Skin epidermis (tissue), 12 donors: ENCODE measurements around the gene INSR.
A peak's percentile ranks its signal among the peaks of the same experiment; 100 is the strongest.

Source experiments
- H3K27ac ChIP-seq, 21 experiments: fragments of 200-600 bp; sonication (generic) in 11 of 21; one replicate each; pipeline ENCODE4 v1.5.0; 2020; ENCODE audit warnings: mild to moderate bottlenecking in 3 of 21, inconsistent platforms in 2 of 21, moderate library complexity in 2 of 21
- H3K4me3 ChIP-seq, 7 experiments: fragments of 200-600 bp; sonication (generic) in 2 of 7; one replicate each; pipeline ENCODE4 v1.5.0; 2020; ENCODE audit warnings: inconsistent platforms in 2 of 7, mild to moderate bottlenecking in 2 of 7, moderate library complexity in 1 of 7

Gene INSR

DNA sequence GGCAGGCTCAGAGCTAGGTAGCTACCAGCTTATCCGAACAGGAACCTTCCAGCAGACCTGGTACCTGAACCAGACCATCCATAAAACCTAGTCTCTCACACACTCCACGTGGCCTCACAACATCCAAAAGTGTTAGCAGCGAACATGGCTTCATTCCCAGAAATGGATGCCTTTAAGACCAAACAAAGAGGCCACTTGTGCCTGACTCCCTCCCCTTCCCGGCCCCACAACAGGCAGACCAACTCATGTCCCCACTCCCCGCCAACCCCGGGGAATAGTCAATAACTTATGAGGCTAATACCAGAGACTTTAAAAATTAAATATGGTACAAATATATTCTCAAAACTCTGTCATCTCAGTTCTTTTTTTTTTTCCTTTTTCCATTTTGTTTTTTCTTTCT is 178.5 kb downstream of the INSR start:
- no peak overlapping the region for H3K4me3 ChIP-seq
- no peak overlapping the region for H3K27ac ChIP-seq

DNA sequence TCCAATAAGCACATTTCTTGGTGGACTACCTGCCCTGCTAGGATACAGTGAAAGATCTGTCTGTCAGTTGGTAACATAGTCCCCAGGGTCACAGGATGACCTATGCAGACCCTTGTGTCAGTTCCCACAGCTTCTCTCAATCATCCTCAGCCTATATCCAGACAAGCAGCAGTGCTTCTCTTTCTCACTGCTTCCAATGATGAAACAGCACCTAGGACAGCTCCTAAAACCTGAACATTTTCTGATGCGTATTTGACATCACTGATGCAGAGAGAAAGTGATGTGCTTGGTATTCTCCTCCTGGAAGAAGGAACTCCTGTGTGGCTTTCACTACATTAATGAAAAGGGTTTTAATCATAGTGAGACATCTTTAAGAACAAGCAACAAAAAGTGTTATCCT is 181.0 kb downstream of the INSR start:
- no peak overlapping the region for H3K4me3 ChIP-seq
- no peak overlapping the region for H3K27ac ChIP-seq

DNA sequence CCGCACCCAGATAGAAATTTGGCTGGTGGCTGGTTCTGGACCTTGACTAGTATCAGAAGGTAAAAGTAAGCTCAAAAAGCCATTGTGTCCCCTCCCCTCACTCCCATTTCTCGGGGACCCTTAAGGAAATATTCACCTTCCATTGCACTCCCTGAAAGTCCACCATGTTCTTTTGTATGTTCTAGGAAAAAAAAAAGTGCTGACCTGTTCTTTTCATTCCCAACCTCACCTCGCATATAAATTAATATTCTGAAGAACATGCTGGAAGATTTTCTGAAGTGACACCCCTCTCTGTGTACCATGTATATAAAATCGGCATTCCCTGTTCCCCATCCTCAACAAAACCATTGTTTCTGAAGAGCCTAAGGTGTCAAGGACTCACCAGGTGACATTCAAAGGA is 181.5 kb downstream of the INSR start:
- Histone ChIP-seq H3K27ac (no peak overlapping the region), H3K4me3 (no peak overlapping the region)

GRCh38 chr19:7109678-7110289 is 184.4 kb downstream of the INSR start:
- Histone ChIP-seq H3K4me3 (no peak overlapping the region), H3K27ac (no peak overlapping the region)

DNA sequence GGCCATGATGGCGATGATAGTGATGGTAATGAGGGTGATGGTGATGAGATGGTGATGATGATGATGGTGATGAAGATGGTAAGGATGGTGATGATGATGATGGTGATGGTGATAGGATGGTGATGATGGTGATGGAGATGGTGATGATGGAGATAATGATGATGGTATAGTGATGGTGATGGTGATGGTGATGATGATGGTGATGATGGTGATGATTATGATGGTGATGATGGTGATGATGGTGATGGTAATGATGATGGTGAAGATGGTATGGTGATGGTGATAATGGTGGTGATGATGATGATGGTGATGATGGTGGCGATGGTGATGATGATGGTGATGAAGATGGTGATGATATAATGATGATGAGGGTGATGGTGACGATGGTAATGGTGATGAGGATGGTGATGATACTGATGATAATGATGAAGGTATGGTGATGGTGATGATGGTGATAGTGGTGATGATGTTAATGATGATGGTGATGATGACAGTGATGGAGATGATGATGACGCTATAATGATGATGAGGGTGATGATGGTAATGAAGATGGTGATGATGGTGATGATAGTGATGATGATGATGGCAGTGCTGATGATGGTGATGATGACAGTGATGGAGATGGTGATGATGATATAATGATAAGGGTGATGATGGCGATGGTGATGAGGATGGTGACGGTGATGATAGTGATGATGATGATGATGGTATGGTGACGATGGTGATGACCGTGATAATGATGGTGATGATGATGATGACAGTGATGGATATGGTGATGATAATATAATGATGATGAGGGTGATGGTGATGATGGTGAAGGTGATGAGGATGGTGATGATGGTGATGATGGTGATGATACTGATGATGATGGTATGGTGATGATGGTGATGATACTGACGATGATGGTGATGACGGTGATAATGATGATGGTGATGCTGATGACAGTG is 187.2 kb downstream of the INSR start:
- no peak overlapping the region for H3K27ac ChIP-seq
- no peak overlapping the region for H3K4me3 ChIP-seq

DNA sequence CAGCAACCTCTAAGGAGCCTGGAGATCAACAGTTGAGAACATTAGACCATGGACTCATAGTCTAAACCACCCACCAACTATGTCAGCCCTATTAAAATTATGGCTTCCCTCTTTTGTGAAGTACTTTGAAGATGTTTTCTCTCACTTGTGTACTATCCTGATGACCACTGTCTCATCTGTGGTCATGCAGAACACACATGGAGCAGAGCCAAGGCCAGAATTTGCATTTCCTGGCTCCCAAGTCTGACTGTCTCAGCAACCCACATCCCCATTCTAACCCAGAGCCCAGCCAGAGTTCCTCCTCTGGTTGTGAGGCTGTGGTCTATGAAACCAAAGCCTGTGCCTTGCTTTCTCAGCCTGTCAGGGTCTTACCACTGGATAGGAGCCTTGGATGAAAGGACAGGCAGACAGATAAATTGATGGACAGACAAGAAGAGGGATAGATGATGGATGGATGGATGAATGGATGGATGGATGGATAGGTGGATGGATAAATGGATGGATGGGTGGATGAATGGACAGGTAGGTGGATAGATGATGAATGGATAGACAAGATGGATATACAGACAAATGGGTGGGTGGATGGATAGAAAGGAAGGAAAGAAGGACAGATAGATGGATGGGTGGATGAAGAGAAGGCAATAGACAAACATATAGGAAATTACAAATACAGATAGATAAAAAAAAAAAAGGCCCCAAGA is 189.3 kb downstream of the INSR start:
- no peak overlapping the region for H3K27ac ChIP-seq
- H3K4me3 ChIP-seq = no peak overlapping the region

DNA sequence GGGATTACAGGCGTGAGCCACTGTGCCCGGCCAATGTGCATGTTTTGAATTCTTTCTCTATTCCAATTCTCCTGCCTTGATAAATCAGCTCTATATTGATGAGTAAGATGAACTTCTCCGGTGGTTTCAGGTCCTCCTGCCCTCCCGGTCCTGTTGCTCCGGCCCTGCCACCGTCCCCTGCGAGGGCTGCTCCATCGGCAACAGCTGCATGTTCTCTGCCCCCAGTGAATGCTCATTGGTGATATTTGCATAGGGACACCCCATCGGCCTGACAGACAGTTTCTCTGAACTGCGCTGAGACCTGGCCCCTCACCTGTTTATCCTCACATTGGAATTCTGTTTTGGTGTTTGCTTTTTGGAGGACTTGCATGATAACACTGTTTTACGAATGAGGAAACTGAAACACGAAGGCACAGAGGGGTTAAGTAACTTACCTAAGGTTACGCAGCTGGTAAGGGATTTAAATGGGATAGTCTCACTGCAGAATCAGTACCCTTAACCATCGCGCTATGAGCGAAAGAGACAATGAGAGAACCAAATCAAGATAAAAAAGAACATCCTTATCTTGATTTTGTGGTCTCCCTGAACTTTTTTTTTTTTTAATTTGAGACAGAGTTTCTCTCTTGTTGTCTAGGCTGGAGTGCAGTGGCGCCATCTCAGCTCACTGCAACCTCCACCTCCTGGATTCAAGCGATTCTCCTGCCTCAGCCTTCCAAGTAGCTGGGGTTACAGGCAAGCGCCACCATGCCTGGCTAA is 192.5 kb downstream of the INSR start:
- H3K27ac ChIP-seq = no peak overlapping the region

DNA sequence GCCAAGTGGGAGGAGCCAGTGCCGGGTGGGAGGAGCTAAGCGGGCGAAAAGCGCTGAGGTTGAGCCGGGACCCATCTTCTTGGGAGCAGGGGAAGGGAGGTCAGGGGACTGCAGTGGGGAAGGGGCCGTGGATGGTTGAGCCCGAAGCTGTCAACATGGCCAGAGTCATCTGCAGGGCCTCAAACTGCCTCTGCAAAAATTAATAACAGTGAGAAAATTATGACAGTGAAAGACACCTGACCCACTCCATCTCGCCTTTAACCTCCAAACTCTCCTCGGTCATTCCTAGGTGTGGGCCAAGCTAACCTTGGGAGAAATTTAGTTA is 194.7 kb downstream of the INSR start:
- H3K27ac ChIP-seq = peak overlapping the region in 20 of 21 experiments; percentile 71 to 98 (median 92)
- peak overlapping the region; percentile 42 to 68 (median 56) for H3K4me3 ChIP-seq

More for the DNA sequence above, 192.5 kb downstream of the INSR start:
- H3K4me3 ChIP-seq = no peak overlapping the region

DNA sequence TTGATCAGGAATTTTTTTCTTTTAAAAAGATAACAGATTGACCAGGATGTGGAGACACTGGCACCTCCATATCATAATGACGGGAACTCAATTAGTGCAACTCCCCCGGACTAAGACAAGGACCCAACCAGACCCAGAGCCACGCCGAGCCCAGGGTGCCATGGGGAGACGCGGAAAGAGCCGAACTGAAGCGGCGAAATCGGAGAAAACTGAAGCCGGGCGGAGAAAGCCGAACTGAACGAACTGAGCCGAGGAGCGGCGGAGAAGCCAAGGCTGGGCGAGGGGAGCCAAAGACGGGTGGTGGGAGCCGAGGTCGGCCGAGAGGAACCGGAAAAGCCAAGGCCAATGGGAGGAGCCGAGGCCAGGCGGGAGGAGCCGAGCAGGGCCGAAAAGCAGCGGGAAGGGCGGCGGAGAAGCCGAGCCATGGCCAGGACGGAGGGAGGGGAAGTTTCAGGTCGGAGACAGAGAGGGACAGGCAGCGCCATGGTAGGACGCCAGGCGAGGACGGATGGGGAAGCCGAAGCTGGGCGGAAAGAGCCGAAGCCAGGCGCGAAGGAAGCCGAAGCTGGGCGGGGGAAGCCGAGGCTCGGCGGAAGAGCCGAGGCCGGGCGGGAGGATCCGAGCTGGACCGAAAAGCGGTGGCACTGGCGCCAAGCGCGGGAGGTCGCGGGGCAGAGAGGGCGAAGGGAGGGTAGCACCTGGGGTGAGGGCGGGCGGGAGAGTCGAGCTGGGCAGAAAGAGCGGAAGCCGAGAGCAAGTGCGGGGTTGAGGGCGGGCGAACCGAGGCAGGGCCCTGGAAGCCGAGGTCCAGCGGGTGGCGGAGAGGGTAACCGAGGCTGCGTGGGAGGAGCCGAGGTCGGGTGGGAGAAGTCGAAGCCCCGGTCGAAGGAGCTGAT is 195.3 kb downstream of the INSR start:
- Histone ChIP-seq H3K4me3 (peak overlapping the region; percentile 42 to 68 (median 56)), H3K27ac (peak overlapping the region; percentile 32 to 98 (median 91))

DNA sequence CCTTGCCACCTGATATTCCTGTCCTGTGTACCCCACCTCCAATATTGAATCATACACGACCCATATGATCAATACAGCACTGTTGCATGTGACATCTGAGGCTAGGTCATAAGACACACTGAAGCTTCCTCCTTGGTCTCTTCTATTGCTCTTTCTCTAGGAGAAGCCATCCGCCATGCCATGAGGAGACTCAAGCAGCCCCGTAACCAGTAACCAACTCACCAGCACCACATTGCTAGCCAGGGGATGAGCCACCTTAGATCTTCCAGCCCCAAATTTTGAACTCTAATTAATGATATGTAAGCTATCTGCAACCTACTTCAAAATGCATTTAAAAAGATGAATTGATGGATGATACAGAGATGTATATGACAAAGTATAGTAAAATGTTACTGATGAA is 196.1 kb downstream of the INSR start:
- Histone ChIP-seq H3K27ac (peak overlapping the region in 8 of 21 experiments; percentile 71 to 98 (median 94)), H3K4me3 (peak overlapping the region in 1 of 7 experiments; percentile 68)

DNA sequence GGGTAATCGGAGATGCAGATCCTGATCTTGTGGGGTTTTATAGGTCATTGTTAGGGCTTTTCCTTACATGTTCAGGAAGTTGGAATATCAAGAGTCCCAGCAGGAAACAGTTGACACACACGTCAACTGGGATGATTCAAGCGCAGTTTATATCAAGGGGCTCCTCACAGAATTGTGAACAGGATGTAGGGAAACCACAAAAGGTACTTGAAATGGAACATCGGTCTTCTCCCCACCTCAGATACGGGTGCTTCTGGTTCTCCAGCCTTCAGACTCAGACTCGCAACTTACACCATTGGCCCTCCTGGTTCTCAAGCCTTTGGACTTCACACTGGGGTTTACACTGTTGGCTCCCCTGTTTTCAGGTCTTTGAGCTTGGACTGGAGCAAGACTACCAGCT is 205.2 kb downstream of the INSR start:
- Histone ChIP-seq H3K4me3 (no peak overlapping the region), H3K27ac (no peak overlapping the region)

GRCh38 chr19:7083076-7083956 is 210.9 kb downstream of the INSR start:
- Histone ChIP-seq H3K4me3 (no peak overlapping the region), H3K27ac (no peak overlapping the region)

DNA sequence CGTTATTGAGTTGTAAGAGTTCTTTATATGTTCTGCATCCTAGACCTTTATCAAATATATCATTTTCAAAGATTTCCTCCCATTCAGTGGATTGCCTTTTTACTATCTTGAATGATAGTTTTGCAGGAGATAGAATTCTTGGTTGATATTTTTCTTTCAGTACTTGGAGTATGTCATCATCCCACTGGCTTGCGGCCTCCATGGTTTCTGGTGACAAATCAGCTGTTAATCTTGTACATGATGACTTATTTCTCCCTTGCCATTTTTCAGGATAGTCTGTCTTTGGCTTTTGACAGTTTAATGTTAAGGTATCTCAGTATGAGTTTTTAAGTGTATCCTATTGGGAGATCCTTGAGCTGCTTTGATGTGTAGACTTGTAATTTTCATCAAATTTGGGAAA is 216.2 kb downstream of the INSR start:
- Histone ChIP-seq H3K27ac (no peak overlapping the region), H3K4me3 (no peak overlapping the region)

GRCh38 chr19:7076151-7076550 is 218.1 kb downstream of the INSR start:
- Histone ChIP-seq H3K27ac (no peak overlapping the region), H3K4me3 (no peak overlapping the region)

DNA sequence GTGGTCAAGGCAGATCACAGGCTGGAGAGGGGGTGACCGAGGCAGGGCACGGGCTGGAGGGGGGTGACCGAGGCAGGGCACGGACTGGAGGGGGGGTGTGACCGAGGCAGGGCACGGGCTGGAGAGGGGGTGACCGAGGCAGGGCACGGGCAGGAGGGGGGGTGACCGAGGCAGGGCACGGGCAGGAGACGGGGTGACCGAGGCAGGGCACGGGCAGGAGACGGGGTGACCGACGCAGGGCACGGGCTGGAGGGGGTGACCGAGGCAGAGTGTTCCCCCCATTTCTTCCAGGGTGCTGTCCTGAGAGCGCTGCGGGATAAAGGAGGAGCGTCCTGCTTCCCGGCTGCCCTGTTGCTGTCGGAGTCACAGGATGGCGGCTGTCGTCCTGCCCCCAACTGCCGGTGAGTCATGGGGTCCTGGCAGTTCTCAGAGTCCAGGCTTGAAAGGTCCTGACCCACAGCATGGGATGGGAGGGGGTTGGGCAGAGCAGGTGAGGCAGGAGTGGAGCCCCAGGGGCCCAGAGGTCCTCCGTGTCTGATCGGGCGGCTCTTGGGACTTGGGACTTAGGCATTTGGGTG is 219.4 kb downstream of the INSR start:
- Histone ChIP-seq H3K4me3 (no peak overlapping the region), H3K27ac (no peak overlapping the region)

DNA sequence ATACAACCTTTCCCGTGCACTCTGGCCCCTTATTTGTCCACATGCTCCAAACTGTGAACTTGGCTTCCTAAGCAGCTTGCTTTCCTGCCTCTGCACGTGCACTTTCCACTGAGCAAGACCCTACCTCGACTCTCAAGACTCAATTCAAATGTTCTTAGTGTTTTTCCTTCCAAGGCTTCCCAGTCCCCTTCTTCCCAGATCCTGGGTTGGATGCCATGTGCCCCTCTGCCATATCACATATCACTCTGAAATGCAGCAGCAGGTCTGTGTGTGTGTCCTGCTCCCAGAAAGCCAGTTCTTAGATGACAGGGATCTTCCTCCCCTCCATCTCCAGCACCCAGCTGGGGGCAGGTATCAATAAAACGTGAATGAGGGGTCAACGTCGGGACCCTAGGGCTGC is 221.7 kb downstream of the INSR start:
- no peak overlapping the region for H3K27ac ChIP-seq
- no peak overlapping the region for H3K4me3 ChIP-seq

GRCh38 chr19:7069904-7070226 is 224.3 kb downstream of the INSR start:
- Histone ChIP-seq H3K27ac (peak overlapping the region; percentile 27 to 94 (median 88)), H3K4me3 (peak overlapping the region; percentile 69 to 99 (median 88))
